GM19023 (cell line): ENCODE data around the gene SERF2.
"Not testable (repeated sequence)": the region's sequence is repeated elsewhere in the genome, so short reads cannot be mapped to it uniquely, and the experiment has no call there.

ENCODE experiments used
- ATAC-seq: cut with Tn5 transposase; IDR thresholded peaks from one replicate; pipeline ENCODE4 v1.9.1; 2021; ENCODE audit warnings: mild to moderate bottlenecking, moderate library complexity; ENCODE audit not compliant: unreplicated experiment

SERF2 gene

GRCh38 chr15:43792761-43793476 is 799 bp downstream of the SERF2 start:
- no peak for ATAC-seq

GRCh38 chr15:43793647-43794046 is 1.5 kb downstream of the SERF2 start:
- no peak for ATAC-seq

DNA sequence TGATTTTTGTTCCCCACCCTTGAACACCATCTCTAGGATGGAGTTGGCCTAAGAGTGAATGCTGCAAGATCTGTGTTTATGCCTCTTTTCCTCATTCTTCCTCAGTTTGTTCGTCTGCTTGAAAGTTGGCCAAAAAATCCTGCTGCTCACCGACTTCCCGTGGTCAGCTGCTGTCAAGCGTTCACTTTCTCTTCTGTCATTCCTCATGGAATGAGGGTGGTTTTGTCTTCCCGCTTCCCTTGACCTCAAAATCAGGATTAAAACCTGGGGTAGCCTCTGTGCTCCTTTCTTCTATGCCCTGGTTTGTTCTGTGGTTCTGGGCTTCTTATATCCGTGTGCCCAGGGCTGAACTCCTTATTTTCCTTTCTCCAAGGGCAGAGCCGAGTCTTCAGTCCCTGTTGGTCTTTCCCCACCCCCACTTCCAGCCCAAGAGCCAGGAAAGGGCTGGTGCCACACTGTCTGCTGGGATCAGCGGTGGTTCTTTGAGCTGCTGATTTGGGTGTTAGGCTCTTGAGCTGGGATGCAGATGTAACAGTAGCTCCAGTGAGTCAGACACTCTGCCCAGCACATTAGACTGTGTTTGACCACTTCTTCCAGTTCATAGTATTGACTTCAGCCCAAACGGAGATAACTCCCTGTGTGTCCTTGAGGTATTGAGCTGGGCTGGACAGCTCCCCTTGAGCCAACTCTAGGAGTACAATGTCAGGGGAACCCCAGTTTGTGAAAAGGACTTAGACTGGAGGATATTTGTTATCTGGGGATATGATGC is 2.3 kb downstream of the SERF2 start:
- ATAC-seq, result no peak

DNA sequence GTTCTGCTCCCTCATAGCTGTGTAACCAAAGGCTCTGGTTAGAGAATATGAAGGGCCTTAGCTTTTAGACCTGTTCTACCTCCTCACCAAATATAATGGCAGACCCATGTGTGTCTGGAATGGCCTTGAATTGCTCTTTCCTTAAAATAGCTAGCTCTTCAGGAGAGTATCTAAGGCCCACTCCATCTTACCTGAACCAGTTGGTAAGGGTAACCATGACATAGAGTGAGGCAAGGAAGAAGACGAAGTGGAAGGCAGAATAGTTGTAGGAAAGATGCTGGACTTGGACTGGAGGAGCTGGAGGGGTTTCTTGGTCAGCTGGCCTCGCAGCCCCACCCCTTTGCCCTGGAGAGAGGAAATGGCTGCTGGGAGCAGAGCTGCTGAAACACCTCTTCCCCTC is 3.1 kb downstream of the SERF2 start:
- no peak for ATAC-seq

DNA sequence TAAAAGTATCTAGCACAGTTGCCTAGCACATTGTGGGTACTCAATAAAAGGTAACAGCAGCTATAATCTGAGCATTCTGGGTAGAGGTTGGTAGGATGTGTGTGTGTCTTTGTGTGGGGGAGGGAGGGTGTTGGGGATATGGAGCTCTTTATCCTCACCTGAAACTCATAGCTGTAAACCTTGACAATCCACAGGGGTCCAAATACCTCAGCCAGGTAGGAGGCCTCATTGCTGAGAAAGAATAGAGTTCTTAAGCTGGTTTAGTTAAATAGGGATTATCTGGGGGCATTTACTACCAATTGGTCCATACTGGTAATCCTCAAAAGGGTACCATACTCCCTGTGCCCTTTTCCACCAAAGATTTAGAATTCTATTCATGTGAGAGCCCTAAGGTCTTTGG is 3.9 kb downstream of the SERF2 start:
- no peak for ATAC-seq

- ATAC-seq, result no peak
Observed at GRCh38 chr15:43796566-43796965, 4.4 kb downstream of the SERF2 start.

DNA sequence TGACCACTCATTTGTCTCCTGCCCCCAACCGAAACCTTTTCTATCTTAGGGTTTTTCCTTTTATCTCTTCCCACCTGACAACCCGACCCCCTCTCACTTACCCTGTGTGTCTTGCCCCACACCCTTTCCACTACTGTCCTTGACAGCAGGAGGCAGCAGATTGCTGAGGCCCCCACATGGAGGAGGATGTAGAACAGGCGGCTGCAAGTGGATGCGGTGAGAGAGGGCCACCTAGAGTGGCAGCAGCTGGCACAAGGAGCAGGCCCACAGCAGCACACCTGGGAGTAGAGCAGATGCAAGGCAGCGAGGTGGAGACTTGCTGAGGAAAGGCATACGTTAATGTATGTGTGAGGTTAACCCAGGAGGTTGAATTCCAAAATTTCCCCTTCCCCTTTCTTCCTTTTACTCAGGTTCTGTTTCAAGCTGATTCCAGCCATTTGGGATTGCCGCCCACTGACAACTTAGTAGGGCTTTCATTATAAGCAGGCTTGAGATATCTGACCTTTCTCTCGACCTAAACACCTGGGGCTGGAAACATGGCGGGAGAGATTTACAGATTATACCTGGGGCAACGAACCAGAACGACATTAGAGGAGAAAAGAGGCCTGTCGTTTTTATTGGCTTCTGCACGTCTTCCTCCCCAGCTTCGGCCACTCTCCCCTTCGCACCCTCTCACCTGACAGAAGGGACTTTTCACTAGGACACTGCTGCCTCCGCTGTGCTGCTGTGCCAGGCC is 7.3 kb downstream of the SERF2 start:
- no peak for ATAC-seq

DNA sequence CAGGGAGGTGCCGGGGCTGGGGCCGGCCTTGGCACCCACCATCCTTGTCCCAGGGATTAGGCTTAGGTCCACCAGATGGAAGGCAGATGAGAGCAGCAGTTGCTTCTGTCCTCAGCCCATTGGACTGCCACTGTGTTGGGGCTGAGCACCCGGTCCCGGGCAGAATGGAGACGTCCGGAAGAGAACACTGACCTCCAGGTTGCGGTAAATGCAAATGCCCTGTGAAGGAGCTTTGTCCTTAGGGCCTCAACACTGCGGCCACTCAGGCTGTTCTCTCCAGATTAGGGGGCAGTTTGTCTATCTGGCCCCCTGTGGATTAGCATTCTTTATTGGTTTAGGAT is 7.8 kb downstream of the SERF2 start, which contains the start of gene SERINC4:
Gene SERINC4 (minus strand): TSS at position 276 of the 341 bp plus-strand sequence. CDS start 234 bp downstream, at position 42.
- ATAC-seq, result no peak

DNA sequence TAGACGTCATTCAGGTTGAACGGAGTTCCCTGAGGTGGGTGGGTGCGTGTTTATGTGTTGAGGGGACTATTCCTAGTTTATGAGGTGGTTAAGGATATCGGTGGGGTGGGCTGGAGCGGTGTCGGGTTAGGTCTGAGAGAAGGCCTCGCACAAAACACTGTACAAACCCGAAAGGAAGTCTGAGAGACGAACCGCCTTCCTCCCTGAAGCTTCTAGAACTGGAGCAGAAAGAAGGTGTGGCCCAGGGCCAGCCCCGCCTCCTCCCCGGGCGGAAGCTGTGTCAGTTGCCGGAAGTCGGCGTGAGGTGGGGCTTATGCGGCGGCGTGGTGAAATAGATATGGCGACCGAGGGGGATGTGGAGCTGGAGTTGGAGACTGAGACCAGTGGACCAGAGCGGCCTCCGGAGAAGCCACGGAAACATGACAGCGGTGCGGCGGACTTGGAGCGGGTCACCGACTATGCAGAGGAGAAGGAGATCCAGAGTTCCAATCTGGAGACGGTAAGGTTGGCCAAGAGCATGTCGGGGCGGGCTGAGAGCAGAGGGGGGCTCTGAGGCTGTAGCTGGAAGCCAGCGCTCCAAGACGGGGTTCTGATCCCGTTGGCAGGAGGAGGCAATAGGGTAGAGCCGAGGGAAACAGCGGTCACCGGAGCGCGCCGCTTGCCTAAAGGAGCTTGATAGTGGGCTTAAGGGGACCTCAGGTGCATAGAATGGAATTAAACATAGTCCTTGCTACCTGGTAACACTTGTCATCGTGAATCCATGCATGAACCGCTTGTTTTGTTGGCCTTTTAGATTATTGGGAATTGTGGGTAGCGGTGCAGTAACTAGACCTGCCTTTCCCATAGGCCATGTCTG is 8.4 kb downstream of the SERF2 start, which contains the start of gene HYPK:
Gene HYPK (plus strand): TSS at position 314 of the 856 bp plus-strand sequence. CDS start 24 bp downstream, at position 338.
- peak; percentile 89 for ATAC-seq

GRCh38 chr15:43802676-43803075 is 10.6 kb downstream of the SERF2 start:
- not testable (repeated sequence) for ATAC-seq

DNA sequence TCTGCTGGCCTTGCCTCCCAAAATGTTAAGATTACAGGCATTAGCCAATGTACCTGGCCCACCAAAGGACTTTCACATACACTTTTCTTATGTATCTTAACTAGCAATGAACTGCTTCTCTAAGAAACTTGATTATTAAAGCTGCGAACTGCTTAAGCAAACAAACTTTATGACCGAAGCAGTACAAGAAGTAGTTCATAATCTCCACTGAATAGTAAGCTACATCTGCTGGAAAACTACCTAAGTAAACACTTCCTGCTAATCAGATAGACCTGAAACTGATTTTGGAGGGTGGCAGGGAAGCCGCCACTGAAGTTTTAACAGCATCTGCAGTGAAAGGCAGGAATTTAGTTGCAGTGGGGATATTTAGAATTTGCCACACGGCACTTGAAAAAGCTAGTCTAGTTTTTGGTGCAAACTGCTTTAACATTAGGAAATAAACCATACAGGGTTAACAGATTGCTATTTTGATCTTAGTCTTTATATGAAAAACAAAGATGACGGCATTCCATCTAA is 16.4 kb downstream of the SERF2 start:
- no peak for ATAC-seq

GRCh38 chr15:43808960-43809678 is 17.0 kb downstream of the SERF2 start:
- ATAC-seq, result peak; percentile 57

DNA sequence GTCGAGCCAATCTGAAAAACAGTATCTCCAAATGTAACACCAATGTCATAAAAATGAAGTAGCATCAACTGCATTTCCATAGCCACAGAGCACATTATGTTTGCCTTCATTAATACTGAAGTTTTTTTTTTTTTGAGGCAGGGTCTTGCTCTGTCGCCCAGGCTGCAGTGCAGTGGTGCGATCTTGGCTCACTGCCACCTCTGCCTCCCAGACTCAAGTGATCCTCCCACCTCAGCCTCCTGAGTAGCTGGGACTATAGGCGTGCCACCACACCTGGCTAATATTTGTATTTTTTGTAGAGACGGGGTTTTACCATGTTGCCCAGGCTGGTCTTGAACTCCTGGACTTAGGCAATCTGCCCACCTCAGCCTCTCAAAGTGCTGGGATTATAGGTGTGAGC is 22.9 kb downstream of the SERF2 start:
- ATAC-seq, result not testable (repeated sequence)

- ATAC-seq, result no peak
Observed at GRCh38 chr15:43821505-43821904, 29.4 kb downstream of the SERF2 start.

- peak; percentile 71 for ATAC-seq
Observed at GRCh38 chr15:43824302-43825246, 32.5 kb downstream of the SERF2 start, which contains the start of gene MFAP1. TSS of gene MFAP1 (minus strand) at chr15:43824690. CDS start at chr15:43824569, 121 bp downstream.

DNA sequence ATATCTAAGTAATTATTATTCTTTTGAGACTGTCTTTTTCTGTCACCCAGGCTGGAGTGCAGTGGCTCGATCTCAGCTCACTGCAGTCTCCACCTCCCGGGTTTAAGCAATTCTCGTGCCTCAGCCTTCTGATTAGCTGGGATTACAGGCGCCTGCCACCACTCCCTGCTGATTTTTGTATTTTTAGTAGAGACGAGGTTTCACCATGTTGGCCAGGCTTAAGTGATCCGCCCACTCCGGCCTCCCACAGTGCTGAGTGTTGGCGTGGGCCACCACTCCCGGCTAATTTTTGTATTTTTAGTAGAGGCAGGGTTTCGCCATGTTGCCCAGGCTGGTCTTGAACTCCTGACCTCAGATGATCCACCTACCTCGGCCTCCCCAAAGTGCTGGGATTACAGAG is 33.2 kb downstream of the SERF2 start:
- ATAC-seq, result not testable (repeated sequence)

GRCh38 chr15:43826029-43826507 is 33.9 kb downstream of the SERF2 start:
- no peak for ATAC-seq
